IMR-90 (cell line): Measurements from ENCODE around the gene VPS37C. TPM values are rescaled to one million over a fixed set of nuclear protein-coding genes. Genes with fewer than 3 reads are reported as not detected.

Source experiments
- ATAC-seq: fragments of 200-7000 bp; cut with Tn5 transposase; 2 replicates; pipeline ENCODE4 v1.9.1; 2020; ENCODE audit warnings: low read depth, mild to moderate bottlenecking, moderate library complexity
- BruUV-seq: library from RNA; stranded (reverse); fragments of 400-500 nt; replicated peaks from 2 replicates; lab custom pipeline; 2021; lab: Mats Ljungman, UMichigan
- CTCF ChIA-PET: fragments of 300-600 bp; formaldehyde crosslinking; extraction: SDS; loops from one replicate; lab custom pipeline; 2021; ENCODE audit warnings: antibody characterized with exemption; lab: Yijun Ruan, JAX
- POLR2A ChIA-PET: fragments of 300-600 bp; sonication (Branson Sonifier 250); formaldehyde crosslinking; loops from one replicate; lab custom pipeline; 2022; ENCODE audit warnings: antibody characterized with exemption; ENCODE audit not compliant: unreplicated experiment; lab: Charles Lee
- DNase-seq: peaks from one replicate; pipeline ENCODE4 v3.0.0; 2013
- H2AFZ ChIP-seq: replicated peaks from 2 replicates; pipeline ENCODE3; 2013; ENCODE audit warnings: low read length, mild to moderate bottlenecking; ENCODE audit not compliant: poor library complexity
- H2AK5ac ChIP-seq: 2 replicates; pipeline ENCODE4 v1.6.1; 2013; ENCODE audit warnings: low read depth, low read length, inconsistent platforms
- H2AK9ac ChIP-seq: replicated peaks from 2 replicates; pipeline ENCODE3; 2013; ENCODE audit warnings: mild to moderate bottlenecking, low read depth, low read length, moderate library complexity; ENCODE audit not compliant: poor library complexity
- H2BK120ac ChIP-seq: 2 replicates; pipeline ENCODE4 v1.6.1; 2013; ENCODE audit warnings: low read depth, low read length, inconsistent platforms
- H2BK15ac ChIP-seq: 3 replicates; pipeline ENCODE4 v1.6.1; 2013; ENCODE audit warnings: low read depth, low read length, inconsistent platforms
- H2BK20ac ChIP-seq: 2 replicates; pipeline ENCODE4 v1.6.1; 2013; ENCODE audit warnings: low read depth, mild to moderate bottlenecking, inconsistent platforms, low read length, moderate library complexity
- H2BK5ac ChIP-seq: 2 replicates; pipeline ENCODE4 v1.6.1; 2013; ENCODE audit warnings: mild to moderate bottlenecking, low read depth, low read length, inconsistent platforms; ENCODE audit not compliant: poor library complexity, severe bottlenecking
- H3K14ac ChIP-seq: replicated peaks from 2 replicates; pipeline ENCODE4 v1.6.1; 2013; ENCODE audit warnings: low read depth, low read length, inconsistent platforms
- H3K18ac ChIP-seq: 2 replicates; pipeline ENCODE4 v1.6.1; 2013; ENCODE audit warnings: low read depth, low read length, control low read depth
- H3K23ac ChIP-seq: 2 replicates; pipeline ENCODE4 v1.6.1; 2013; ENCODE audit warnings: low read depth, low read length, inconsistent platforms
- H3K27ac ChIP-seq: 2 replicates; pipeline ENCODE4 v1.5.1; 2013; ENCODE audit warnings: mild to moderate bottlenecking, control low read depth, low read length; ENCODE audit not compliant: insufficient read depth
- H3K27me3 ChIP-seq: 2 replicates; pipeline ENCODE4 v1.6.1; 2013; ENCODE audit warnings: low read length; ENCODE audit not compliant: control insufficient read depth, insufficient read depth
- H3K36me3 ChIP-seq: 2 replicates; pipeline ENCODE4 v1.6.1; 2013; ENCODE audit warnings: low read length, mixed read lengths; ENCODE audit not compliant: control insufficient read depth, insufficient read depth
- H3K4ac ChIP-seq: 2 replicates; pipeline ENCODE4 v1.6.1; 2013; ENCODE audit warnings: low read depth, low read length, inconsistent platforms
- H3K4me1 ChIP-seq: 2 replicates; pipeline ENCODE4 v1.6.1; 2013; ENCODE audit warnings: low read length, mixed read lengths; ENCODE audit not compliant: control insufficient read depth, insufficient read depth
- H3K4me2 ChIP-seq: 2 replicates; pipeline ENCODE4 v1.6.1; 2013; ENCODE audit warnings: low read depth, mild to moderate bottlenecking, control low read depth, low read length, moderate library complexity
- H3K4me3 ChIP-seq: 2 replicates; pipeline ENCODE4 v1.5.1; 2013; ENCODE audit warnings: low read depth, mild to moderate bottlenecking, control low read depth, low read length, moderate library complexity; ENCODE audit not compliant: insufficient read depth
- H3K56ac ChIP-seq: 2 replicates; pipeline ENCODE4 v1.6.1; 2013; ENCODE audit warnings: low read length, inconsistent platforms; ENCODE audit not compliant: insufficient read depth; ENCODE audit errors: extremely low read depth
- H3K79me1 ChIP-seq, 2 experiments: 2 replicates each; pipeline ENCODE4 v1.6.1; 2013; ENCODE audit warnings: low read length in 2 of 2, inconsistent platforms in 1 of 2, low read depth in 1 of 2
- H3K9ac ChIP-seq: 2 replicates; pipeline ENCODE4 v1.6.1; 2013; ENCODE audit warnings: low read depth, low read length, control low read depth
- H3K9me1 ChIP-seq: 2 replicates; pipeline ENCODE4 v1.6.1; 2013; ENCODE audit warnings: low read length, inconsistent platforms; ENCODE audit not compliant: insufficient read depth
- H3K9me3 ChIP-seq: 2 replicates; pipeline ENCODE4 v1.6.1; 2013; ENCODE audit warnings: low read length; ENCODE audit not compliant: control insufficient read depth, insufficient read depth
- H4K20me1 ChIP-seq: 2 replicates; pipeline ENCODE4 v1.6.1; 2013; ENCODE audit warnings: low read length, inconsistent platforms; ENCODE audit not compliant: insufficient read depth
- H4K5ac ChIP-seq: 2 replicates; pipeline ENCODE4 v1.6.1; 2013; ENCODE audit warnings: mild to moderate bottlenecking, low read depth, low read length, control low read depth
- H4K8ac ChIP-seq, 2 experiments: 2 replicates each; pipeline ENCODE4 v1.6.1; 2013; ENCODE audit warnings: low read depth in 2 of 2, low read length in 2 of 2, control low read depth in 1 of 2, inconsistent platforms in 1 of 2
- H4K91ac ChIP-seq: 2 replicates; pipeline ENCODE4 v1.6.1; 2013; ENCODE audit warnings: low read depth, low read length, inconsistent platforms; ENCODE audit not compliant: insufficient read depth
- CEBPB ChIP-seq: IDR thresholded peaks from 2 replicates; pipeline ENCODE4 v1.6.1; 2012; ENCODE audit warnings: low read depth, low read length, improper control_type of control experiment
- CHD1 ChIP-seq: IDR thresholded peaks from 2 replicates; pipeline ENCODE4 v1.6.1; 2012; ENCODE audit warnings: low read depth, low read length, improper control_type of control experiment
- FOS ChIP-seq: fragments of 150-350 bp; IDR thresholded peaks from 2 replicates; pipeline ENCODE4 v1.6.1; 2016; ENCODE audit warnings: low read depth, low read length
- MAFK ChIP-seq: IDR thresholded peaks from 2 replicates; pipeline ENCODE4 v1.6.1; 2012; ENCODE audit warnings: low read depth, low read length, improper control_type of control experiment
- MAZ ChIP-seq: IDR thresholded peaks from 2 replicates; pipeline ENCODE4 v1.6.1; 2012; ENCODE audit warnings: low read depth, mild to moderate bottlenecking, low read length, improper control_type of control experiment, moderate library complexity, borderline replicate concordance
- MXI1 ChIP-seq: IDR thresholded peaks from 2 replicates; pipeline ENCODE4 v1.6.1; 2012; ENCODE audit warnings: low read depth, mild to moderate bottlenecking, low read length, moderate library complexity, borderline replicate concordance
- NFE2L2 ChIP-seq: fragments of 150-350 bp; IDR thresholded peaks from 2 replicates; pipeline ENCODE4 v1.6.1; 2016; ENCODE audit warnings: low read depth, mild to moderate bottlenecking, low read length
- RAD21 ChIP-seq: IDR thresholded peaks from 2 replicates; pipeline ENCODE4 v1.6.1; 2012; ENCODE audit warnings: low read length, improper control_type of control experiment
- RCOR1 ChIP-seq: IDR thresholded peaks from 2 replicates; pipeline ENCODE4 v1.6.1; 2012; ENCODE audit warnings: mild to moderate bottlenecking, low read length, improper control_type of control experiment; ENCODE audit not compliant: insufficient replicate concordance
- RFX5 ChIP-seq: IDR thresholded peaks from 2 replicates; pipeline ENCODE4 v1.8.0; 2012; ENCODE audit warnings: low read depth, mild to moderate bottlenecking, low read length, moderate library complexity
- SMC3 ChIP-seq: fragments of 150-350 bp; IDR thresholded peaks from 2 replicates; pipeline ENCODE4 v1.6.1; 2016; ENCODE audit warnings: low read depth, mild to moderate bottlenecking, antibody characterized with exemption, low read length, moderate library complexity
- WGBS, 2 experiments: methylation state at CpG; one replicate each; pipeline versions ENCODE4 v1.1.5 to v1.1.7; 2013; ENCODE audit warnings: missing lambda C conversion rate in 2 of 2; ENCODE audit not compliant: insufficient read length in 1 of 2; ENCODE audit errors: extremely low coverage in 2 of 2; 5-methylcytosine and 5-hydroxymethylcytosine counted together
- dilution Hi-C: fragments of 300-500 bp; cut with HindIII; formaldehyde crosslinking; loops from one replicate; pipeline ENCODE4 v1.14.3; 2018; ENCODE audit warnings: low sequenced_read_pairs; ENCODE audit not compliant: unreplicated experiment
- in situ Hi-C: fragments of 300-500 bp; cut with MboI; formaldehyde crosslinking; loops from 3 replicates; pipeline ENCODE4 v1.14.3; 2019; ENCODE audit warnings: low sequenced_read_pairs, inconsistent platforms, mixed read lengths
- intact Hi-C: fragments of 100-400 bp; cut with micrococcal nuclease; formaldehyde crosslinking; loops from 2 replicates; pipeline ENCODE4 v1.10.0; 2022
- polyA plus RNA-seq, 3 experiments: library from polyadenylated mRNA; depleted of rRNA; stranded (reverse); fragments of >200 nt; gene quantifications; 2 replicates each; pipeline ENCODE4 v1.2.3, GENCODE V29; 2012; ENCODE audit warnings: low replicate concordance in 1 of 3
- total RNA-seq: library from RNA; depleted of rRNA; stranded (reverse); fragments of >200 nt; gene quantifications from 2 replicates; pipeline ENCODE4 v1.2.3, GENCODE V29; 2012
- TF ChIP-seq, protein P1 (sequence below): fragments of 150-350 bp; IDR thresholded peaks from 2 replicates; pipeline ENCODE4 v1.6.1; 2017; ENCODE audit warnings: mild to moderate bottlenecking, antibody characterized with exemption, low read length, low read depth
- TF ChIP-seq, protein P2 (sequence below): conservative IDR thresholded peaks from 2 replicates; pipeline ENCODE4 v1.5.1; 2012; ENCODE audit warnings: mild to moderate bottlenecking, low read depth, low read length, improper control_type of control experiment
- TF ChIP-seq, protein P3 (sequence below): fragments of 150-350 bp; IDR thresholded peaks from 2 replicates; pipeline ENCODE4 v1.6.1; 2016; ENCODE audit warnings: low read depth, mild to moderate bottlenecking, low read length, moderate library complexity, borderline replicate concordance

VPS37C gene
- total and polyA plus RNA-seq, 2 of the 4 experiments (the other 2 are of a cell fraction) = 3.2 to 13.2 TPM

DNA sequence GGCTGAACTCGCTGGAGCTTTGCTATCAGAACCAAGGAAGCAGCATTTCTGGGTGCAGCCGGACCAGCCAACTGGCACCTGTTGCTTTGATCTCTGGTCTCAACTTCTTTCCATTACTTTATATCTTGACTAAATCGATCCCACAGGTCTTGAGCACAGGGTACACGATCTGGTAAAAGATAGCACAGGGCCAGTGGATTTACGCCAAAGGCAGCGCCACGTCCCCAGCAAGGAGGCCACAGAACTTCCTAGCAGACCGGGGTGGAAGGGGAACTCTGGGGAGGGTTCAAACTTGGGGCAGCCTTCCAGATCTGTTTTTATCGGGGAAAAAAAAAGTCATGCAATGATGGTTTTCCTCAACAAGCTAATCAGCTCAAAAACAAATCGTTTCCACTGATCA, 14.0 kb downstream of the VPS37C start:
- no peak for DNase-seq
- H2BK5ac ChIP-seq = no peak overlapping the region
- no peak overlapping the region for H4K91ac ChIP-seq
- H3K9ac ChIP-seq = no peak overlapping the region
- TF ChIP-seq SMC3 (no peak), MAFK (no peak), NFE2L2 (no peak), CEBPB (no peak), RFX5 (no peak), RCOR1 (no peak), RAD21 (no peak), MAZ (no peak), MXI1 (no peak), FOS (no peak), CHD1 (no peak)
- TF ChIP-seq, protein P1, sequence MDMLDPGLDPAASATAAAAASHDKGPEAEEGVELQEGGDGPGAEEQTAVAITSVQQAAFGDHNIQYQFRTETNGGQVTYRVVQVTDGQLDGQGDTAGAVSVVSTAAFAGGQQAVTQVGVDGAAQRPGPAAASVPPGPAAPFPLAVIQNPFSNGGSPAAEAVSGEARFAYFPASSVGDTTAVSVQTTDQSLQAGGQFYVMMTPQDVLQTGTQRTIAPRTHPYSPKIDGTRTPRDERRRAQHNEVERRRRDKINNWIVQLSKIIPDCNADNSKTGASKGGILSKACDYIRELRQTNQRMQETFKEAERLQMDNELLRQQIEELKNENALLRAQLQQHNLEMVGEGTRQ = no peak
- TF ChIP-seq, protein P2, sequence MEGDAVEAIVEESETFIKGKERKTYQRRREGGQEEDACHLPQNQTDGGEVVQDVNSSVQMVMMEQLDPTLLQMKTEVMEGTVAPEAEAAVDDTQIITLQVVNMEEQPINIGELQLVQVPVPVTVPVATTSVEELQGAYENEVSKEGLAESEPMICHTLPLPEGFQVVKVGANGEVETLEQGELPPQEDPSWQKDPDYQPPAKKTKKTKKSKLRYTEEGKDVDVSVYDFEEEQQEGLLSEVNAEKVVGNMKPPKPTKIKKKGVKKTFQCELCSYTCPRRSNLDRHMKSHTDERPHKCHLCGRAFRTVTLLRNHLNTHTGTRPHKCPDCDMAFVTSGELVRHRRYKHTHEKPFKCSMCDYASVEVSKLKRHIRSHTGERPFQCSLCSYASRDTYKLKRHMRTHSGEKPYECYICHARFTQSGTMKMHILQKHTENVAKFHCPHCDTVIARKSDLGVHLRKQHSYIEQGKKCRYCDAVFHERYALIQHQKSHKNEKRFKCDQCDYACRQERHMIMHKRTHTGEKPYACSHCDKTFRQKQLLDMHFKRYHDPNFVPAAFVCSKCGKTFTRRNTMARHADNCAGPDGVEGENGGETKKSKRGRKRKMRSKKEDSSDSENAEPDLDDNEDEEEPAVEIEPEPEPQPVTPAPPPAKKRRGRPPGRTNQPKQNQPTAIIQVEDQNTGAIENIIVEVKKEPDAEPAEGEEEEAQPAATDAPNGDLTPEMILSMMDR = no peak
- TF ChIP-seq, protein P3, sequence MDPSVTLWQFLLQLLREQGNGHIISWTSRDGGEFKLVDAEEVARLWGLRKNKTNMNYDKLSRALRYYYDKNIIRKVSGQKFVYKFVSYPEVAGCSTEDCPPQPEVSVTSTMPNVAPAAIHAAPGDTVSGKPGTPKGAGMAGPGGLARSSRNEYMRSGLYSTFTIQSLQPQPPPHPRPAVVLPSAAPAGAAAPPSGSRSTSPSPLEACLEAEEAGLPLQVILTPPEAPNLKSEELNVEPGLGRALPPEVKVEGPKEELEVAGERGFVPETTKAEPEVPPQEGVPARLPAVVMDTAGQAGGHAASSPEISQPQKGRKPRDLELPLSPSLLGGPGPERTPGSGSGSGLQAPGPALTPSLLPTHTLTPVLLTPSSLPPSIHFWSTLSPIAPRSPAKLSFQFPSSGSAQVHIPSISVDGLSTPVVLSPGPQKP = no peak
- ATAC-seq = no peak
- no peak overlapping the region for H3K27ac ChIP-seq
- no peak overlapping the region for H3K56ac ChIP-seq
- dilution Hi-C loops = no loop called here
- H2AFZ ChIP-seq = no peak overlapping the region
- no peak overlapping the region for H2BK120ac ChIP-seq
- no peak overlapping the region for H2BK20ac ChIP-seq
- ChIA-PET POLR2A (interaction anchor here (0.6 kb wide), 1 partner anchor 16 kb away, joined by 3 read pairs; no protein-coding TSS in a partner anchor), CTCF (no interaction called here)
- H3K36me3 ChIP-seq = peaks cover 3% of the 10 kb centered on the region; the same call in 1 of the 2 replicates
- no peak overlapping the region for H3K14ac ChIP-seq
- no peak overlapping the region for H4K8ac ChIP-seq
- peaks cover 24% of the 10 kb centered on the region for H3K9me1 ChIP-seq
- no peaks in the 10 kb centered on the region for H3K27me3 ChIP-seq
- no peak overlapping the region for H3K4me2 ChIP-seq
- H3K18ac ChIP-seq = no peak overlapping the region
- H3K79me1 ChIP-seq = peaks cover 55 to 84% of the 10 kb centered on the region in 2 experiments
- H3K4me1 ChIP-seq = peaks cover 18% of the 10 kb centered on the region
- peaks cover 71% of the 10 kb centered on the region for H4K20me1 ChIP-seq
- H3K4ac ChIP-seq = no peak overlapping the region
- BruUV-seq = no TSS peak
- H2AK5ac ChIP-seq = no peak overlapping the region
- H3K9me3 ChIP-seq = no peaks in the 10 kb centered on the region
- H2AK9ac ChIP-seq = no peak overlapping the region
- no peak overlapping the region for H4K5ac ChIP-seq
- in situ Hi-C loops = no loop called here
- no peak overlapping the region for H2BK15ac ChIP-seq
- 67% methylated on average over 1 of the region's 10 CpGs; no CpG with 5 or more reads in 1 of the 2 experiments for WGBS, 2 experiments
- no peak overlapping the region for H3K4me3 ChIP-seq
- intact Hi-C loops = no loop called here
- H3K23ac ChIP-seq = no peak overlapping the region
